ENCODE measurements around the gene TCF7L1. TPM values are rescaled to one million over a fixed set of nuclear protein-coding genes. Genes with fewer than 3 reads are reported as not detected.

Gene TCF7L1
- total and polyA plus RNA-seq, 2 of the 13 experiments (the other 11 are each of a cell fraction or from before 2014, with no cell fraction given) = 0.04 to 0.15 TPM

DNA sequence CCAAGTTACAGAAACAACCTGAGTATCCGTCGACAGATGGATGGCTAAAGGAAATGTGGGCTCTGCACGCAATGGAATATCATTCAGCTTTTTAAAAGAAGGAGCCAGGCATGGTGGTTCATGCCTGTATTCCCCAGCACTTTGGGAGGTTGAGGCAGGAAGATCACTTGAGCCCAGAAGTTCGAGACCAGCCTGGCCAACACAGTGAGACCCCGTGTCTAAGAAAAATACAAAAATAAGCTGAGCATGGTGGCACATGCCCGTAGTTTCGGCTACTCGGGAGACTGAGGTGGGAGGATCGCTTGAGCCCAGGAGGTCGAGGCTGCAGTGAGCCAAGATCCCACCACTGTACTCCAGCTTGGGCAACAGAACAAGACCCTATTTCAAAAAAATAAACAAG is 34.3 kb downstream of the TCF7L1 start:
- peaks cover 8% of the 10 kb centered on the region; the same call in 1 of the 2 replicates for H3K9me3 ChIP-seq (ENCODE audit: low read length)
- TF ChIP-seq ZNF451 (CRISPR knock-in tag; IDR thresholded peaks at IDR 0.05) (no peak), HDAC1 (CRISPR knock-in tag; IDR thresholded peaks at IDR 0.05) (no peak), AKAP8 (CRISPR knock-in tag; IDR thresholded peaks at IDR 0.05) (no peak), JARID2 (CRISPR knock-in tag; IDR thresholded peaks at IDR 0.05; ENCODE audit: insufficient replicate concordance) (no peak), ZNF546 (CRISPR knock-in tag; conservative IDR thresholded peaks at IDR 0.05) (no peak), NR2F6 (IDR thresholded peaks at IDR 0.05) (no peak), NR2F6 (CRISPR knock-in tag; IDR thresholded peaks at IDR 0.05) (no peak), CREM (IDR thresholded peaks at IDR 0.05) (no peak), CREM (CRISPR knock-in tag; IDR thresholded peaks at IDR 0.05) (no peak)
- TF ChIP-seq, protein P1, sequence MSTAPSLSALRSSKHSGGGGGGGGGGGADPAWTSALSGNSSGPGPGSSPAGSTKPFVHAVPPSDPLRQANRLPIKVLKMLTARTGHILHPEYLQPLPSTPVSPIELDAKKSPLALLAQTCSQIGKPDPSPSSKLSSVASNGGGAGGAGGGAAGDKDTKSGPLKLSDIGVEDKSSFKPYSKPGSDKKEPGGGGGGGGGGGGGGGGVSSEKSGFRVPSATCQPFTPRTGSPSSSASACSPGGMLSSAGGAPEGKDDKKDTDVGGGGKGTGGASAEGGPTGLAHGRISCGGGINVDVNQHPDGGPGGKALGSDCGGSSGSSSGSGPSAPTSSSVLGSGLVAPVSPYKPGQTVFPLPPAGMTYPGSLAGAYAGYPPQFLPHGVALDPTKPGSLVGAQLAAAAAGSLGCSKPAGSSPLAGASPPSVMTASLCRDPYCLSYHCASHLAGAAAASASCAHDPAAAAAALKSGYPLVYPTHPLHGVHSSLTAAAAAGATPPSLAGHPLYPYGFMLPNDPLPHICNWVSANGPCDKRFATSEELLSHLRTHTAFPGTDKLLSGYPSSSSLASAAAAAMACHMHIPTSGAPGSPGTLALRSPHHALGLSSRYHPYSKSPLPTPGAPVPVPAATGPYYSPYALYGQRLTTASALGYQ (CRISPR knock-in tag; IDR thresholded peaks at IDR 0.05) = no peak
- no peaks in the 10 kb centered on the region for H4K20me1 ChIP-seq (ENCODE audit: insufficient read depth, low read length)
- peaks cover 0 to 40% of the 10 kb centered on the region in 2 experiments; a peak in 3 of 5 replicates for H3K27me3 ChIP-seq (ENCODE audit: control insufficient read depth in 1 of 2, insufficient read depth in 2 of 2, low read length in 2 of 2)
- H2AFZ ChIP-seq (ENCODE audit: low read length) = no peak overlapping the region
- no peak overlapping the region for H3K9ac ChIP-seq (ENCODE audit: insufficient read depth, low read depth, low read length)
- H3K27ac ChIP-seq (ENCODE audit: extremely low read length, insufficient read depth, low read length) = no peak overlapping the region
- intact Hi-C loops (cut with micrococcal nuclease; ENCODE audit: unreplicated experiment) (no loop called here), in situ Hi-C loops (cut with HindIII; ENCODE audit: extremely low pct_ligation_motif_present, low pct_unique_long_range_greater_than_20kb) (no loop called here)
- peaks cover 15% of the 10 kb centered on the region for H3K4me1 ChIP-seq (ENCODE audit: insufficient read depth, low read length)
- POLR2A ChIA-PET = no interaction called here
- ATAC-seq = no peak
- no peaks in the 10 kb centered on the region for H3K79me2 ChIP-seq (ENCODE audit: insufficient read depth, low read length)
- H3K36me3 ChIP-seq (replicated peaks in 1 of 2; ENCODE audit: control insufficient read depth in 1 of 2, insufficient read depth in 2 of 2, low read length in 2 of 2) = no peaks in the 10 kb centered on the region
- no peak for DNase-seq (ENCODE audit: low spot score)
- WGBS (ENCODE audit: low lambda C conversion rate) = 60% methylated on average over 10 of the region's 10 CpGs
- H3K4me3 ChIP-seq (replicated peaks in 1 of 3; ENCODE audit: insufficient read depth in 1 of 3, low read depth in 2 of 3, low read length in 3 of 3) = no peak overlapping the region
- no TSS peak for BruUV-seq (replicated peaks)
- H3K4me2 ChIP-seq (ENCODE audit: low read depth, low read length) = no peak overlapping the region
- CTCF ChIA-PET (ENCODE audit: low intra/inter-chr PET ratio, low total read pairs) = no interaction called here
- FAIRE-seq = no peak

Measured in HepG2 (cell line).